Panc1 (cell line): ENCODE results near the gene TTBK1. TPM values are rescaled to one million over a fixed set of nuclear protein-coding genes. Genes with fewer than 3 reads are reported as not detected.

Source experiments
- ATAC-seq: fragments of 200-7000 bp; cut with Tn5 transposase; 2 replicates; pipeline ENCODE4 v1.9.1; 2020; ENCODE audit warnings: mild to moderate bottlenecking, moderate library complexity
- BruUV-seq: library from RNA; stranded (reverse); fragments of 400-500 nt; replicated peaks from 2 replicates; lab custom pipeline; 2021; lab: Mats Ljungman, UMichigan
- CTCF ChIA-PET: fragments of 300-600 bp; sonication (Branson Sonifier 250); formaldehyde crosslinking; loops from one replicate; lab custom pipeline; 2022; ENCODE audit warnings: antibody characterized with exemption; lab: Charles Lee
- POLR2A ChIA-PET: fragments of 300-600 bp; sonication (Branson Sonifier 250); formaldehyde crosslinking; loops from one replicate; lab custom pipeline; 2022; ENCODE audit warnings: antibody characterized with exemption; lab: Charles Lee
- DNase-seq: peaks from one replicate; pipeline ENCODE4 v3.0.0-alpha.2; 2010; ENCODE audit warnings: low read depth, low spot score
- H3K27ac ChIP-seq: 2 replicates; pipeline ENCODE4 v1.5.1; 2011; ENCODE audit warnings: mild to moderate bottlenecking, low read length, inconsistent platforms
- H3K27me3 ChIP-seq: fragments of 200-500 bp; sonication (Bioruptor generic); 2 replicates; pipeline ENCODE4 v1.6.0; 2014; ENCODE audit warnings: low read length, inconsistent platforms; ENCODE audit not compliant: control insufficient read depth, insufficient read depth
- H3K36me3 ChIP-seq: fragments of 200-500 bp; sonication (Bioruptor generic); 2 replicates; pipeline ENCODE4 v1.5.1; 2014; ENCODE audit warnings: inconsistent platforms, mild to moderate bottlenecking, low read length, moderate library complexity; ENCODE audit not compliant: control insufficient read depth, insufficient read depth
- H3K4me1 ChIP-seq: 2 replicates; pipeline ENCODE4 v1.5.1; 2011; ENCODE audit warnings: inconsistent platforms, mild to moderate bottlenecking, low read length, moderate library complexity; ENCODE audit not compliant: control insufficient read depth, insufficient read depth
- H3K4me3 ChIP-seq, 2 experiments: 2 replicates each; pipeline ENCODE4 v1.5.1; 2011 to 2012; ENCODE audit warnings: low read depth in 2 of 2, low read length in 2 of 2, mild to moderate bottlenecking in 2 of 2, inconsistent platforms in 1 of 2, moderate library complexity in 1 of 2
- H3K9me3 ChIP-seq: fragments of 200-500 bp; sonication (Bioruptor generic); 2 replicates; pipeline ENCODE4 v1.5.1; 2014; ENCODE audit warnings: low read depth, mild to moderate bottlenecking, inconsistent platforms, low read length, moderate library complexity; ENCODE audit not compliant: control insufficient read depth, insufficient read depth
- CTCF ChIP-seq: fragments of 450-650 bp; IDR thresholded peaks from 2 replicates; pipeline ENCODE4 v1.5.1; 2017; ENCODE audit warnings: mild to moderate bottlenecking
- POLR2AphosphoS5 ChIP-seq: IDR thresholded peaks from 2 replicates; pipeline ENCODE4 v1.6.1; 2012; ENCODE audit warnings: mild to moderate bottlenecking, low read depth, low read length, moderate library complexity
- REST ChIP-seq, 2 experiments: IDR thresholded peaks; 2 replicates each; pipeline ENCODE4 v1.6.1; 2011 to 2012; ENCODE audit warnings: low read depth in 2 of 2, control low read depth in 1 of 2, low read length in 1 of 2, mild to moderate bottlenecking in 1 of 2, moderate library complexity in 1 of 2; ENCODE audit not compliant: insufficient read depth in 1 of 2
- SIN3A ChIP-seq: IDR thresholded peaks from 2 replicates; pipeline ENCODE4 v1.6.1; 2012; ENCODE audit warnings: low read depth, mild to moderate bottlenecking, low read length, moderate library complexity, borderline replicate concordance; ENCODE audit not compliant: insufficient read depth
- TCF7L2 ChIP-seq: IDR thresholded peaks from 2 replicates; pipeline ENCODE4 v1.6.1; 2011; ENCODE audit warnings: mild to moderate bottlenecking, low read depth, low read length, inconsistent platforms
- in situ Hi-C: cut with HindIII; loops from 2 replicates; pipeline ENCODE4 v1.10.0; 2016; ENCODE audit warnings: low sequenced_read_pairs, low pct_unique_long_range_greater_than_20kb
- intact Hi-C: fragments of 100-400 bp; cut with micrococcal nuclease; formaldehyde crosslinking; loops from one replicate; pipeline ENCODE4 v1.10.0; 2022; ENCODE audit not compliant: unreplicated experiment
- total RNA-seq: library from RNA; stranded (reverse); gene quantifications from one replicate; pipeline ENCODE4 v1.2.1, GENCODE V29; 2021; ENCODE audit not compliant: unreplicated experiment

Gene TTBK1
- total RNA-seq, 1 experiment from 2014 or later, result 0.10 TPM

- no peaks in the 10 kb centered on the region for H3K27me3 ChIP-seq
- H3K36me3 ChIP-seq, result no peaks in the 10 kb centered on the region; the same call in 1 of the 2 replicates
- no peaks in the 10 kb centered on the region for H3K9me3 ChIP-seq
- ChIA-PET CTCF (no interaction called here), POLR2A (no interaction called here)
- H3K4me3 ChIP-seq, result no peak overlapping the region
- TF ChIP-seq REST (IDR thresholded peaks at IDR 0.05; ENCODE audit: insufficient read depth in 1 of 2, low read depth in 2 of 2, low read length in 1 of 2), result no peak
- TF ChIP-seq POLR2AphosphoS5, result no peak
- TF ChIP-seq TCF7L2, result no peak
- no peak for TF ChIP-seq CTCF
- no TSS peak for BruUV-seq
- no peak overlapping the region for H3K27ac ChIP-seq
- peaks cover 5% of the 10 kb centered on the region; the same call in 1 of the 2 replicates for H3K4me1 ChIP-seq
- DNase-seq, result no peak
- in situ Hi-C loops, result no loop called here
- no peak for ATAC-seq
- intact Hi-C loops, result no loop called here
Measured at GRCh38 chr6:43219119-43219518, 24.2 kb upstream of the TTBK1 start.

DNA sequence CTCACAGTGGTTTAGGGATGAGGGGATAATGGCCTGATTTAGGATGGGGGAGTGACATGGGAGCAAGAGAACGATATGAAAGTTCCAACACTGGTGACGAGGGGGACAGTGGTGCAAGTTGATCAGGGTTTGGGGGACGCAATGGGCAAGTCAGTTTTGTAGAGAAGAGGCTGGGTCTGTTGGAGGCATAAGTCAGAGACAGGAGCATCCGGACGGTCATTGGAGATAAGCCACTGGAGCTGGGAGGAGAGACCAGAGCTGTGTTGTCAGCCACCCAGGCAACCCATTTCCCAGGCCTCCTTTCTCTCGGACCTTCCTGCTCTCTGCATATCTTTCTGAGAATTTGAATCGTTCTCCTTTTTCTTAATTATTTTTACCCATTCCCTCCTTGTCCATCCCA, 23.5 kb upstream of the TTBK1 start:
- no peaks in the 10 kb centered on the region; the same call in 1 of the 2 replicates for H3K36me3 ChIP-seq
- ATAC-seq (no peak), DNase-seq (no peak)
- intact Hi-C loops, result no loop called here
- no peak for TF ChIP-seq POLR2AphosphoS5
- no peak for TF ChIP-seq CTCF
- no peak for TF ChIP-seq TCF7L2
- no peak for TF ChIP-seq SIN3A
- no peak for TF ChIP-seq REST (IDR thresholded peaks at IDR 0.05; ENCODE audit: insufficient read depth in 1 of 2, low read depth in 2 of 2, low read length in 1 of 2)
- H3K9me3 ChIP-seq, result no peaks in the 10 kb centered on the region
- BruUV-seq, result no TSS peak
- H3K27ac ChIP-seq, result no peak overlapping the region
- H3K4me3 ChIP-seq, result no peak overlapping the region
- ChIA-PET POLR2A (no interaction called here), CTCF (interaction anchor here (0.6 to 1.0 kb wide), 2 partner anchors 9 to 225 kb away, joined by 3 read pairs; partner anchors contain the start of gene DNPH1)
- H3K27me3 ChIP-seq, result no peaks in the 10 kb centered on the region
- in situ Hi-C loops, result no loop called here
- H3K4me1 ChIP-seq, result peaks cover 5% of the 10 kb centered on the region; the same call in 1 of the 2 replicates
